Lower leg skin (tissue), 3 donors: ENCODE data around the gene JAM3.

ENCODE experiments used
- POLR2A ChIP-seq, 2 donors: fragments of 450-650 bp; IDR thresholded peaks; one replicate each; pipeline ENCODE4 v1.6.1; 2016 to 2017; ENCODE audit warnings: antibody characterized with exemption in 2 of 2, mild to moderate bottlenecking in 1 of 2, moderate library complexity in 1 of 2
- TF ChIP-seq, protein P1 (sequence below), 3 donors: fragments of 450-650 bp; IDR thresholded peaks; one replicate each; pipeline ENCODE4 v1.5.1; 2016; ENCODE audit warnings: antibody characterized with exemption in 3 of 3, mild to moderate bottlenecking in 3 of 3, moderate library complexity in 2 of 3

DNA sequence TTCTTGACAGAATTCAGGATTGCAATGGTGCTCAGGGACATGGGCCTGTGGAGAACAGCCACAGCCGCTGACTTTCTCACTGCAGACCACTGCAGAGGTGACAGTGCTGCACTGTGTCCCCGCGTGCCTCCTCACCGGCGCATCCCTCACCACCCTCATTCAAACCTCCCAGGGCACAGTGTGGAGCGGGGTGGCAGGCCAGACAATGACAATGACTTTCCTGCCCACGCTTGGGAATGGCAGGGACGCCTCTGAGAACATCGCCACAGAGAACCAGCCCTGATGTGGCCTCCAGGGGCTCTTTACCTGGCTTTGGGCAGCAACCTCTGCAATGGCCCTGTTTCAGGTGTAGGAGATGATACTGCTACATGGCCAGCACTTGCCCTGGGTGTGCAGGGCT lies 89.2 kb downstream of the JAM3 start:
- TF ChIP-seq, protein P1, sequence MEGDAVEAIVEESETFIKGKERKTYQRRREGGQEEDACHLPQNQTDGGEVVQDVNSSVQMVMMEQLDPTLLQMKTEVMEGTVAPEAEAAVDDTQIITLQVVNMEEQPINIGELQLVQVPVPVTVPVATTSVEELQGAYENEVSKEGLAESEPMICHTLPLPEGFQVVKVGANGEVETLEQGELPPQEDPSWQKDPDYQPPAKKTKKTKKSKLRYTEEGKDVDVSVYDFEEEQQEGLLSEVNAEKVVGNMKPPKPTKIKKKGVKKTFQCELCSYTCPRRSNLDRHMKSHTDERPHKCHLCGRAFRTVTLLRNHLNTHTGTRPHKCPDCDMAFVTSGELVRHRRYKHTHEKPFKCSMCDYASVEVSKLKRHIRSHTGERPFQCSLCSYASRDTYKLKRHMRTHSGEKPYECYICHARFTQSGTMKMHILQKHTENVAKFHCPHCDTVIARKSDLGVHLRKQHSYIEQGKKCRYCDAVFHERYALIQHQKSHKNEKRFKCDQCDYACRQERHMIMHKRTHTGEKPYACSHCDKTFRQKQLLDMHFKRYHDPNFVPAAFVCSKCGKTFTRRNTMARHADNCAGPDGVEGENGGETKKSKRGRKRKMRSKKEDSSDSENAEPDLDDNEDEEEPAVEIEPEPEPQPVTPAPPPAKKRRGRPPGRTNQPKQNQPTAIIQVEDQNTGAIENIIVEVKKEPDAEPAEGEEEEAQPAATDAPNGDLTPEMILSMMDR (IDR thresholded peaks at IDR 0.05), result no peak
- no peak for TF ChIP-seq POLR2A (IDR thresholded peaks at IDR 0.05)
